Thyroid gland (tissue), 4 donors: Measurements from ENCODE around the gene HK1. TPM values are rescaled to one million over a fixed set of nuclear protein-coding genes. Genes with fewer than 3 reads are reported as not detected.
"Not testable (repeated sequence)": the region's sequence is repeated elsewhere in the genome, so short reads cannot be mapped to it uniquely, and the experiment has no call there.

Experiments used
- DNase-seq, 2 donors: peaks; one replicate each; pipeline ENCODE4 v3.0.0-alpha.2; 2019
- H3K27ac ChIP-seq, 3 donors: fragments of 200-600 bp; sonication (generic); 1 replicate in 2 of 3; 2 replicates in 1 of 3; pipeline ENCODE4 v1.5.1; 2016 to 2019; ENCODE audit warnings: mild to moderate bottlenecking in 1 of 3, moderate library complexity in 1 of 3
- H3K27me3 ChIP-seq: fragments of 200-600 bp; sonication (generic); one replicate; pipeline ENCODE4 v1.5.1; 2019
- H3K36me3 ChIP-seq, 2 donors: fragments of 200-600 bp; sonication (generic); one replicate each; pipeline ENCODE4 v1.5.1; 2016 to 2019
- H3K4me1 ChIP-seq, 2 donors: fragments of 200-600 bp; sonication (generic); one replicate each; pipeline ENCODE4 v1.5.1; 2017 to 2019
- H3K4me3 ChIP-seq, 3 donors: fragments of 200-600 bp; sonication (generic); replicated peaks in 1 of 3; 1 replicate in 2 of 3; 2 replicates in 1 of 3; pipeline ENCODE4 v1.5.1; 2016; ENCODE audit warnings: mild to moderate bottlenecking in 1 of 3
- H3K9me3 ChIP-seq: fragments of 200-600 bp; sonication (generic); one replicate; pipeline ENCODE4 v1.5.1; 2017
- CTCF ChIP-seq, 6 experiments: fragments of 200-600 bp in 3 of 6; fragments of 450-650 bp in 3 of 6; sonication (generic) in 3 of 6; IDR thresholded peaks; one replicate each; pipeline ENCODE4 v1.5.1; 2016 to 2019; ENCODE audit warnings: antibody characterized with exemption in 6 of 6, mild to moderate bottlenecking in 2 of 6, inconsistent platforms in 1 of 6, moderate library complexity in 1 of 6
- POLR2A ChIP-seq, 2 donors: fragments of 450-650 bp; IDR thresholded peaks; one replicate each; pipeline ENCODE4 v1.6.1; 2017; ENCODE audit warnings: antibody characterized with exemption in 2 of 2, mild to moderate bottlenecking in 2 of 2, moderate library complexity in 1 of 2
- WGBS, 2 donors: methylation state at CpG; one replicate each; pipeline ENCODE4 v1.1.5; 2017; 5-methylcytosine and 5-hydroxymethylcytosine counted together
- intact Hi-C: fragments of 100-400 bp; cut with DNase I; formaldehyde crosslinking; loops from one replicate; pipeline ENCODE4 v1.15.1; 2023
- total RNA-seq, 4 donors: library from RNA; depleted of rRNA; stranded (reverse); fragments of >200 nt; gene quantifications; one replicate each; pipeline ENCODE4 v1.2.3, GENCODE V29; 2016

Gene HK1
- total RNA-seq, 4 donors from 2014 or later, result 106 to 231 (median 189) TPM

- DNase-seq, result no peak
- intact Hi-C loops, result no loop called here
- no peaks in the 10 kb centered on the region for H3K36me3 ChIP-seq
- H3K27ac ChIP-seq, result no peak overlapping the region
- H3K4me1 ChIP-seq, result peaks cover 6 to 18% of the 10 kb centered on the region in 2 donors
- no peaks in the 10 kb centered on the region for H3K27me3 ChIP-seq
- TF ChIP-seq POLR2A (IDR thresholded peaks at IDR 0.05), result no peak
- no peaks in the 10 kb centered on the region for H3K9me3 ChIP-seq
- H3K4me3 ChIP-seq, result no peak overlapping the region
Observed at GRCh38 chr10:69446229-69446628, 167.9 kb downstream of the HK1 start.

- WGBS, 2 donors, result 62% methylated on average over 3 of the region's 3 CpGs
- peaks cover 8 to 18% of the 10 kb centered on the region in 2 donors for H3K4me1 ChIP-seq
- no peaks in the 10 kb centered on the region for H3K9me3 ChIP-seq
- H3K27me3 ChIP-seq, result no peaks in the 10 kb centered on the region
- no peaks in the 10 kb centered on the region for H3K36me3 ChIP-seq
- no peak overlapping the region for H3K27ac ChIP-seq
- intact Hi-C loops, result no loop called here
- no peak for DNase-seq
- no peak overlapping the region for H3K4me3 ChIP-seq
- TF ChIP-seq POLR2A (IDR thresholded peaks at IDR 0.05) (no peak), CTCF (IDR thresholded peaks at IDR 0.05) (no peak)
Observed at GRCh38 chr10:69446650-69447151, 168.4 kb downstream of the HK1 start.

- TF ChIP-seq POLR2A (IDR thresholded peaks at IDR 0.05) (no peak), CTCF (IDR thresholded peaks at IDR 0.05) (peak in 5 of 6 experiments; percentile 45 to 61 (median 55))
- no peaks in the 10 kb centered on the region for H3K36me3 ChIP-seq
- no peak overlapping the region for H3K4me3 ChIP-seq
- intact Hi-C loops, result no loop called here
- H3K9me3 ChIP-seq, result no peaks in the 10 kb centered on the region
- peak overlapping the region in 2 of 3 donors; percentile 6 to 7 for H3K27ac ChIP-seq
- DNase-seq, result peak; percentile 56 to 63
- H3K27me3 ChIP-seq, result no peaks in the 10 kb centered on the region
- H3K4me1 ChIP-seq, result peaks cover 14 to 22% of the 10 kb centered on the region in 2 donors
- WGBS, 2 donors, result 7% methylated on average over 1 of the region's 1 CpG; no CpG with 5 or more reads in 1 of the 2 donors
Observed at GRCh38 chr10:69449841-69450240, 171.5 kb downstream of the HK1 start.

GRCh38 chr10:69450395-69450794 lies 172.1 kb downstream of the HK1 start:
- peaks cover 14 to 22% of the 10 kb centered on the region in 2 donors for H3K4me1 ChIP-seq
- 84 to 88% methylated on average over 16 of the region's 16 CpGs for WGBS, 2 donors
- intact Hi-C loops, H3K4me3 ChIP-seq, DNase-seq, H3K27ac ChIP-seq, H3K27me3 ChIP-seq, H3K36me3 ChIP-seq, H3K9me3 ChIP-seq: not testable (repeated sequence)

GRCh38 chr10:69451209-69451783 lies 173.0 kb downstream of the HK1 start, which contains the start of gene TSPAN15:
TSPAN15 (plus strand) TSS chr10:69451465; CDS start chr10:69451595, 130 bp downstream.
- intact Hi-C loops, result no loop called here
- no peaks in the 10 kb centered on the region for H3K36me3 ChIP-seq
- H3K27me3 ChIP-seq, result no peaks in the 10 kb centered on the region
- DNase-seq, result peak; percentile 93 to 94
- WGBS, 2 donors, result 1 to 2% methylated on average over 15 to 29 of the region's 45 CpGs
- no peaks in the 10 kb centered on the region for H3K9me3 ChIP-seq
- no peak for TF ChIP-seq CTCF (IDR thresholded peaks at IDR 0.05)
- TF ChIP-seq POLR2A (IDR thresholded peaks at IDR 0.05), result peak in 1 of 2 donors; percentile 56
- peaks cover 14 to 22% of the 10 kb centered on the region in 2 donors for H3K4me1 ChIP-seq
- peak within 1 kb of the TSS in 2 of 3 donors; percentile 43 to 85 for H3K4me3 ChIP-seq
- H3K27ac ChIP-seq, result peak within 1 kb of the TSS; percentile 46 to 77 (median 53)

Other genes with a start within 250 kb of the HK1 start
- 100 to 1,000 TPM in 1 of 4 donors, 10 to 100 TPM in 3; 30.7 to 140 (median 40.3) TPM for gene SRGN, start 190.4 kb upstream of the HK1 start, total RNA-seq
- 10 to 100 TPM; 32.5 to 41.0 (median 36.7) TPM for gene VPS26A, start 154.3 kb upstream of the HK1 start, total RNA-seq
- 10 to 100 TPM; 25.1 to 31.6 (median 27.8) TPM for gene SUPV3L1, start 98.3 kb upstream of the HK1 start, total RNA-seq
- gene HKDC1, start 58.2 kb upstream of the HK1 start, total RNA-seq, result 10 to 100 TPM in 2 of 4 donors, 1 to 10 TPM in 2; 2.4 to 21.1 (median 8.5) TPM
- gene TACR2, start 138.4 kb downstream of the HK1 start, total RNA-seq, result not detected
- 10 to 100 TPM in 3 of 4 donors, 1 to 10 TPM in 1; 9.0 to 23.1 (median 17.2) TPM for gene TSPAN15, start 173.0 kb downstream of the HK1 start, total RNA-seq